SH-SY5Y (cell line): ENCODE measurements around the gene HNF1A.

Experiments used
- GATA2 ChIP-seq: IDR thresholded peaks from 2 replicates; pipeline ENCODE4 v1.6.1; 2011; ENCODE audit warnings: mild to moderate bottlenecking, low read depth, low read length
- GATA3 ChIP-seq: IDR thresholded peaks from 2 replicates; pipeline ENCODE4 v1.6.1; 2011; ENCODE audit warnings: low read depth, mild to moderate bottlenecking, low read length, moderate library complexity

- no peak for TF ChIP-seq GATA2
- TF ChIP-seq GATA3, result no peak
These were observed 8.0 kb upstream of the HNF1A start for GRCh38 chr12:120970310-120970709.
